ENCODE measurements around the gene POP4. TPM values are rescaled to one million over a fixed set of nuclear protein-coding genes. Genes with fewer than 3 reads are reported as not detected.

Gene POP4
- total RNA-seq, 2 experiments from 2014 or later: 86.8 to 94.4 TPM

GRCh38 chr19:29583196-29583999 is 22.7 kb upstream of the POP4 start:
- peaks cover 12% of the 10 kb centered on the region for H3K9me3 Mint-ChIP-seq
- H3K4me3 Mint-ChIP-seq: no peak overlapping the region
- ChIA-PET POLR2A (interaction anchor here (1.2 kb wide), 1 partner anchor 22 kb away, joined by 4 read pairs; the partner anchor contains the start of gene POP4), CTCF (interaction anchor here (1.1 kb wide), 1 partner anchor 55 kb away, joined by 3 read pairs; no protein-coding TSS in a partner anchor)
- H3K4me1 Mint-ChIP-seq: peaks cover 25% of the 10 kb centered on the region
- H3K27ac Mint-ChIP-seq: no peak overlapping the region
- peaks cover 26% of the 10 kb centered on the region for H3K27me3 Mint-ChIP-seq
- no peaks in the 10 kb centered on the region for H3K36me3 Mint-ChIP-seq (ENCODE audit: low read depth)
- no peak for DNase-seq

DNA sequence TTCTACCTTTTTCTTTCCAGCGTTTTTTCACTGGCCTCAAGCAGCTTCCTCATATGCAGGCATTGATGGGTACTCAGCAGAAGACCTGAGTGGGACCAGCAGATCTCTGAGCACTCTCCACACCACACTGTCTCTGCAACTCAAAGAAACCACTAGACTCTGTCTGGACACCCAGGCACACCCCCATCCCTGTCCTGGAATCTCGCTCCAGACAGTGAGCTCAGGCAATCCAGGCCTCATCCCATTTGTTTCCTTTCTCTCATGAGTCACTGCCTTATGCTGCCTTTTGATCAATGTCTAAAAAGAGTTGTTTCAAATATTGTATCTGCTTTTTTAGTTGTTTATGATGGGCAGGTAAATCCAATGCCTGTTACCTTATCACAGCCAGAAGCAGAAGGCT is 19.7 kb upstream of the POP4 start:
- DNase-seq: no peak
- H3K9me3 Mint-ChIP-seq: peaks cover 16% of the 10 kb centered on the region
- POLR2A ChIA-PET: interaction anchor here (1.9 to 4.5 kb wide), 2 partner anchors 20 to 37 kb away, joined by 6 to 48 read pairs; partner anchors contain the start of gene POP4
- peaks cover 11% of the 10 kb centered on the region for H3K36me3 Mint-ChIP-seq (ENCODE audit: low read depth)
- CTCF ChIA-PET: interaction anchor here (1.1 to 2.1 kb wide), 2 partner anchors 12 to 130 kb away, joined by 3 to 10 read pairs; no protein-coding TSS in a partner anchor
- peaks cover 19% of the 10 kb centered on the region for H3K27me3 Mint-ChIP-seq
- peaks cover 29% of the 10 kb centered on the region for H3K4me1 Mint-ChIP-seq
- no peak overlapping the region for H3K4me3 Mint-ChIP-seq
- no peak overlapping the region for H3K27ac Mint-ChIP-seq

- H3K4me3 Mint-ChIP-seq: no peak overlapping the region
- H3K36me3 Mint-ChIP-seq (ENCODE audit: low read depth): peaks cover 11% of the 10 kb centered on the region
- H3K27ac Mint-ChIP-seq: peak overlapping the region; percentile 75
- POLR2A ChIA-PET: interaction anchor here (0.5 to 4.5 kb wide), 4 partner anchors 12 to 187 kb away, joined by 3 to 48 read pairs (median 4); partner anchors contain the start of gene POP4
- no peak for DNase-seq
- H3K9me3 Mint-ChIP-seq: peaks cover 14% of the 10 kb centered on the region
- CTCF ChIA-PET: interaction anchor here (0.9 to 2.1 kb wide), 6 partner anchors 19 to 130 kb away, joined by 4 to 10 read pairs (median 5); partner anchors contain the start of gene POP4
- H3K27me3 Mint-ChIP-seq: peaks cover 23% of the 10 kb centered on the region
- peaks cover 29% of the 10 kb centered on the region for H3K4me1 Mint-ChIP-seq
These were observed 19.0 kb upstream of the POP4 start for GRCh38 chr19:29587059-29587458.

- peak; percentile 86 for DNase-seq
- Mint-ChIP-seq H3K27me3 (peaks cover 25% of the 10 kb centered on the region), H3K9me3 (peaks cover 14% of the 10 kb centered on the region), H3K4me1 (peaks cover 29% of the 10 kb centered on the region), H3K4me3 (no peak overlapping the region), H3K36me3 (ENCODE audit: low read depth) (peaks cover 11% of the 10 kb centered on the region), H3K27ac (peak overlapping the region; percentile 75)
- ChIA-PET CTCF (interaction anchor here (0.6 to 2.1 kb wide), 7 partner anchors 18 to 129 kb away, joined by 3 to 10 read pairs (median 4); partner anchors contain the start of gene POP4), POLR2A (interaction anchor here (0.5 to 4.5 kb wide), 4 partner anchors 11 to 187 kb away, joined by 3 to 48 read pairs (median 4); partner anchors contain the start of gene POP4)
These were observed 18.5 kb upstream of the POP4 start for GRCh38 chr19:29587518-29587986.

DNA sequence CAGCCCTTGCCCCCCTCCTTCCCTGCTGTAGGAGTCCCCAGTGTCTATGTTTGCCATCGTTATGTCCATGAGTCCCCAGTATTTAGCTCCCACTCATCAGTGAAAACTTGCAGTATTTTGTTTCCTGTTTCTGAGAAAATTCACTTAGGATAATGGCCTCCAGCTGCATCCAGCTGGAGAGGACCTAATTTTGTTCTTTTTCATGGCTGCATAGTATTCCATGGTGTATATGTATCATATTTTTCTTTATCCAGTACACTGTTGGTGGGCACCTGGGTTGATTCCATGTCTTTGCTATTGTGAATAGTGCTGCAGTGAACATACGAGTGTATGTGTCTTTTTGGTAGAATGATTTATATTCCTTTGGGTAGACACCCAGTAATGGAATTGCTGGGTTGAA is 18.0 kb upstream of the POP4 start:
- H3K4me3 Mint-ChIP-seq: no peak overlapping the region
- DNase-seq: no peak
- peaks cover 11% of the 10 kb centered on the region for H3K36me3 Mint-ChIP-seq (ENCODE audit: low read depth)
- peaks cover 14% of the 10 kb centered on the region for H3K9me3 Mint-ChIP-seq
- ChIA-PET POLR2A (interaction anchor here (1.1 to 4.5 kb wide), 3 partner anchors 11 to 36 kb away, joined by 3 to 48 read pairs (median 6); partner anchors contain the start of gene POP4), CTCF (interaction anchor here (0.6 to 2.1 kb wide), 6 partner anchors 18 to 128 kb away, joined by 3 to 10 read pairs (median 4); partner anchors contain the start of gene POP4)
- peak overlapping the region; percentile 59 for H3K27ac Mint-ChIP-seq
- H3K27me3 Mint-ChIP-seq: peaks cover 30% of the 10 kb centered on the region
- H3K4me1 Mint-ChIP-seq: peaks cover 29% of the 10 kb centered on the region

DNA sequence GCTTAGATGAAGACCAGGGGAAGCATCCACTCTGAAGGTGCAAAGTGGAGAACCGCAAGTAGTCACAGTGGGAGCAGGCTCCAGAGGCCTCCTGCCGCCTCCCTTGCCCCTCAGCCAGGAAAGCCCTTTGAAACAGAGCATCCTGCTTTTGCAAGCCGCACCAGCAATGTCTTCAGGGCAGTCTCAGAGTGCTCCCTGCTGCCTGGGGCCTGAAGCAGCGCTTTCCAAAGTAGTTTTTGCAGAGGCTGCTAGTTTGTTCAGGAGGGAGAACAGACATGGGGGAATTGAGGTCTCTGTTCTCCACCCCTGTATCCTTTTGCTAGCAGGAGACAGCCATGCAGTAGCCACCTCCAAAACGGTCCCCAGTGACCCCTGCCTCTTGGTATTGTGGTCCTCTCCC is 15.8 kb upstream of the POP4 start:
- CTCF ChIA-PET: no interaction called here
- Mint-ChIP-seq H3K36me3 (ENCODE audit: low read depth) (peaks cover 11% of the 10 kb centered on the region), H3K4me1 (peaks cover 25% of the 10 kb centered on the region), H3K9me3 (peaks cover 14% of the 10 kb centered on the region), H3K27me3 (peaks cover 40% of the 10 kb centered on the region), H3K4me3 (no peak overlapping the region), H3K27ac (no peak overlapping the region)
- POLR2A ChIA-PET: interaction anchor here (1.0 to 4.5 kb wide), 2 partner anchors 16 to 75 kb away, joined by 3 to 48 read pairs; partner anchors contain the start of genes PLEKHF1 and POP4
- no peak for DNase-seq

DNA sequence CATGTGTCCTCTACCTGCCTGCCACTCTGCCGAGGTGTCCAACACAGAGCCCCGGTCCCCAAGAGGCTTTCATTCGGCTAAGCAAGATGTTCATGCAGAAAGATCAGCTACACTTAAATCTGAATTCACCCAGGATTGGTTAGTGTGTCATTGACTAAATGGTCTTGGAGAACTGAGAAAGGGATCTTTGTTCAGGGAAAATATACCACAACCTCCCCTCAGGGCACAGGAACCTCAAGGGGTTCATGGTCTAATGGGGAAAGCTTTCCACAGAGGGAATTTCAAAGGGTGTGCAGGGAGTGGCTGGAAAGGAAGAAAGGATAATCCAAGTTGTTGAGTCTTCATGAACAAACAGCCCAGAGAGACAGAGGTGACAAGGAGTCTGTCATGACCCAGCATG is 14.4 kb upstream of the POP4 start:
- Mint-ChIP-seq H3K27me3 (peaks cover 35% of the 10 kb centered on the region), H3K27ac (no peak overlapping the region), H3K4me1 (peaks cover 21% of the 10 kb centered on the region), H3K4me3 (no peak overlapping the region), H3K9me3 (peaks cover 14% of the 10 kb centered on the region), H3K36me3 (ENCODE audit: low read depth) (peaks cover 11% of the 10 kb centered on the region)
- ChIA-PET POLR2A (no interaction called here), CTCF (no interaction called here)
- no peak for DNase-seq

DNA sequence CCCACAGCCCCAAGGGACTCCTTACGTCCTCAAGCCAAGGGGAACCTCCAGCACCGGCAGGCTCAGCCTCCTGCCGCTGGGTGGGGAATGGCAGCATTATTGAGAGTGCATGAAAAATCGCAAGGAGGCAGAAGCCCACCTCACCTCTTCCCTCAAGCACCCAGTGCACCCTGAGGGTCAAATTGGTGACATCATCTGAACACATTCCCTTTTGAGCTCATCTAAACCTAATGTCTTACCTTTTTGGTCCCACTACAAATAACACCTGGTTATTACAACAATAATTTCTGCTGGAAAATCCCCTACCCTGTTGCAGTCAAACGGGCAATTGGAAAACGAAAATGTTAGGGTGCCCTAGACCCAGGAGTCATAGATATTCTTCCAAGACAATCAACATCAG is 12.2 kb upstream of the POP4 start:
- peaks cover 14% of the 10 kb centered on the region for H3K9me3 Mint-ChIP-seq
- H3K4me3 Mint-ChIP-seq: no peak overlapping the region
- POLR2A ChIA-PET: interaction anchor here (2.1 kb wide), 1 partner anchor 12 kb away, joined by 10 read pairs; the partner anchor contains the start of gene POP4
- CTCF ChIA-PET: no interaction called here
- no peaks in the 10 kb centered on the region for H3K4me1 Mint-ChIP-seq
- H3K36me3 Mint-ChIP-seq (ENCODE audit: low read depth): peaks cover 8% of the 10 kb centered on the region
- DNase-seq: no peak
- H3K27me3 Mint-ChIP-seq: peaks cover 44% of the 10 kb centered on the region
- no peak overlapping the region for H3K27ac Mint-ChIP-seq

DNA sequence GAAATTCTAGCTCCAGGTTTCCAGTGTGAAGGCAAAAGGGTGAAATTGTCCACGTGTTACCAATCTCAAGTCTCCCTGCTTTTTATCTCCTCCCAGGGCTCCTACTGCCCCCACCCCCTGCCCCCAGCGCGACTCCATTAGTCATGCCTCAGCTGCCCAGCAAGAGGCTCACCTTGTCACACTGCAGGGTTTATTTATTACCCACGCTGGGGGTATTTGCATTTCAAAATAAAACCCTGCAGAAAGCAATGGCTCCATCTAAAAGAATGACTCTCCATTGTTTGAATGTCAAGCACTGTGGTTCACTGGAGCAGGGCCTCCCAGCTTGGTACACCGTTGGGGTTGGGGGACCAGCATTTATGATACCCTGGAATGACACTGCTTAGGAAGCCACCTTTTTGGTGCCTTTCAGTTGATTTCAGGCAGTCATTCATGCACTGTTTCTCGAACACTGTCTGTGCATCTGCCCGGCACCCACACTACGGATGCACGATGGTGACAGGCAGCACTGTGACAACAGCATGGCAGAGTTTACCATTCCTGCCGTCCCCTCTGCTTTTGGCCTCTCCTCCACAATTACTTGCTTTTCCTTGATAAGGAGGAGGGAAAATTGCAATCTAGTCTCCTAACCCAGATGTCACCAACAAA is 9.9 kb upstream of the POP4 start:
- H3K9me3 Mint-ChIP-seq: no peaks in the 10 kb centered on the region
- no peak overlapping the region for H3K27ac Mint-ChIP-seq
- ChIA-PET CTCF (interaction anchor here (0.7 kb wide), 1 partner anchor 15 kb away, joined by 3 read pairs; no protein-coding TSS in a partner anchor), POLR2A (interaction anchor here (2.1 kb wide), 1 partner anchor 10 kb away, joined by 10 read pairs; the partner anchor contains the start of gene POP4)
- peaks cover 41% of the 10 kb centered on the region for H3K27me3 Mint-ChIP-seq
- no peaks in the 10 kb centered on the region for H3K4me1 Mint-ChIP-seq
- H3K4me3 Mint-ChIP-seq: no peak overlapping the region
- DNase-seq: no peak
- no peaks in the 10 kb centered on the region for H3K36me3 Mint-ChIP-seq (ENCODE audit: low read depth)

- ChIA-PET CTCF (interaction anchor here (0.7 to 1.0 kb wide), 2 partner anchors 9 to 14 kb away, joined by 3 read pairs; partner anchors contain the start of gene POP4), POLR2A (interaction anchor here (1.1 kb wide), 1 partner anchor 9 kb away, joined by 7 read pairs; the partner anchor contains the start of gene POP4)
- H3K36me3 Mint-ChIP-seq (ENCODE audit: low read depth): no peaks in the 10 kb centered on the region
- H3K9me3 Mint-ChIP-seq: no peaks in the 10 kb centered on the region
- DNase-seq: no peak
- no peak overlapping the region for H3K4me3 Mint-ChIP-seq
- H3K27me3 Mint-ChIP-seq: peaks cover 33% of the 10 kb centered on the region
- H3K27ac Mint-ChIP-seq: no peak overlapping the region
- H3K4me1 Mint-ChIP-seq: no peaks in the 10 kb centered on the region
These were observed 9.1 kb upstream of the POP4 start for GRCh38 chr19:29596885-29597525.

GRCh38 chr19:29598036-29598435 is 8.0 kb upstream of the POP4 start:
- H3K9me3 Mint-ChIP-seq: no peaks in the 10 kb centered on the region
- H3K27me3 Mint-ChIP-seq: peaks cover 26% of the 10 kb centered on the region
- no peak overlapping the region for H3K4me3 Mint-ChIP-seq
- H3K27ac Mint-ChIP-seq: no peak overlapping the region
- H3K36me3 Mint-ChIP-seq (ENCODE audit: low read depth): no peaks in the 10 kb centered on the region
- ChIA-PET CTCF (interaction anchor here (1.6 kb wide), 1 partner anchor 12 kb away, joined by 3 read pairs; no protein-coding TSS in a partner anchor), POLR2A (interaction anchor here (1.4 kb wide), 1 partner anchor 10 kb away, joined by 3 read pairs; no protein-coding TSS in a partner anchor)
- no peaks in the 10 kb centered on the region for H3K4me1 Mint-ChIP-seq
- no peak for DNase-seq

DNA sequence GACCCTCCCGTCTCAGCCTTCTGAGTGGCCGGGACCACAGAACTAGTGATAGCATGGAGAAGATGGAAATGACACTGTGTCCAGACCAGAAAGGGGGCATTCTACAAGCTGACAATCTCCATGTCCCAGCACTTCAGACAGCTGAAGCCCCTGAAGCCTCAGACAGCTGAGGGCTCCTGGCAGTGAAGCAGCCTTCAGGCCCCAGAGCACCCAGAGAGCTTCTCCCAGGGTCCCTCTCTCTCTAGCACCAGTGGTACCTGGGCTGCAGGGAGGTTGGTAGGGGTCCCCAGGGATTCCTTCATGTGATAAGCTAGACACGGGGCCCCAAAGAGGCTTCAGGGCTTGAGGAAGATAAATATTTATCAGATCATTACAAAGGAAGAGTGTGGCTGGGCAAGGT is 7.6 kb upstream of the POP4 start:
- Mint-ChIP-seq H3K9me3 (no peaks in the 10 kb centered on the region), H3K36me3 (ENCODE audit: low read depth) (no peaks in the 10 kb centered on the region), H3K27ac (no peak overlapping the region), H3K4me1 (no peaks in the 10 kb centered on the region), H3K27me3 (peaks cover 25% of the 10 kb centered on the region), H3K4me3 (no peak overlapping the region)
- DNase-seq: no peak
- ChIA-PET POLR2A (interaction anchor here (1.4 kb wide), 1 partner anchor 11 kb away, joined by 3 read pairs; no protein-coding TSS in a partner anchor), CTCF (interaction anchor here (1.6 kb wide), 1 partner anchor 12 kb away, joined by 3 read pairs; no protein-coding TSS in a partner anchor)
